Activated naive CD8-positive, alpha-beta T cell treated with anti-CD3 and anti-CD28 coated beads, Interleukin-2, amount 50 U/mL, for 24 hours (primary cell): ENCODE data around the gene ITGAX.
"Not testable (repeated sequence)": the region's sequence is repeated elsewhere in the genome, so short reads cannot be mapped to it uniquely, and the experiment has no call there.

Experiments
- ATAC-seq: fragments of 150-1000 bp; cut with Tn5 transposase; one replicate; pipeline ENCODE4 v1.10.0; 2021
- DNase-seq: peaks from one replicate; pipeline ENCODE4 v3.0.0; 2021
- H3K27ac Mint-ChIP-seq: one replicate; pipeline ENCODE4 v1.8.0; 2021; ENCODE audit warnings: mild to moderate bottlenecking, mixed read lengths
- H3K27me3 Mint-ChIP-seq: one replicate; pipeline ENCODE4 v1.8.0; 2021; ENCODE audit warnings: mixed read lengths
- H3K36me3 Mint-ChIP-seq: one replicate; pipeline ENCODE4 v1.8.0; 2021; ENCODE audit warnings: low read depth, mixed read lengths
- H3K4me1 Mint-ChIP-seq: one replicate; pipeline ENCODE4 v1.8.0; 2021; ENCODE audit warnings: mixed read lengths
- H3K4me3 Mint-ChIP-seq: one replicate; pipeline ENCODE4 v1.8.0; 2021; ENCODE audit warnings: mild to moderate bottlenecking, moderate library complexity, mixed read lengths
- H3K9me3 Mint-ChIP-seq: one replicate; pipeline ENCODE4 v1.8.0; 2021; ENCODE audit warnings: mixed read lengths

ITGAX gene

GRCh38 chr16:31333686-31334649, 21.0 kb upstream of the ITGAX start:
- H3K36me3 Mint-ChIP-seq, result peaks cover 2% of the 10 kb centered on the region

GRCh38 chr16:31334934-31335333, 20.0 kb upstream of the ITGAX start:
- Mint-ChIP-seq H3K27ac (no peak overlapping the region), H3K9me3 (peaks cover 3% of the 10 kb centered on the region), H3K4me3 (no peak overlapping the region), H3K36me3 (peaks cover 2% of the 10 kb centered on the region), H3K27me3 (peaks cover 11% of the 10 kb centered on the region), H3K4me1 (peaks cover 39% of the 10 kb centered on the region)
- no peak for DNase-seq
- ATAC-seq, result no peak

More at GRCh38 chr16:31333686-31334649, 21.0 kb upstream of the ITGAX start:
- Mint-ChIP-seq H3K27ac (no peak overlapping the region), H3K27me3 (peaks cover 11% of the 10 kb centered on the region), H3K4me1 (peaks cover 35% of the 10 kb centered on the region), H3K9me3 (peaks cover 3% of the 10 kb centered on the region), H3K4me3 (no peak overlapping the region)
- no peak for DNase-seq
- peak; percentile 70 for ATAC-seq

- Mint-ChIP-seq H3K4me1 (peaks cover 39% of the 10 kb centered on the region), H3K27ac (no peak overlapping the region)
These were observed 19.5 kb upstream of the ITGAX start for GRCh38 chr16:31335431-31335830.

GRCh38 chr16:31338166-31338685, 16.8 kb upstream of the ITGAX start:
- H3K9me3 Mint-ChIP-seq, H3K27ac Mint-ChIP-seq, H3K4me3 Mint-ChIP-seq, DNase-seq, H3K27me3 Mint-ChIP-seq, H3K36me3 Mint-ChIP-seq, ATAC-seq: not testable (repeated sequence)
- H3K4me1 Mint-ChIP-seq, result peaks cover 27% of the 10 kb centered on the region

More at GRCh38 chr16:31335431-31335830, 19.5 kb upstream of the ITGAX start:
- Mint-ChIP-seq H3K4me3 (no peak overlapping the region), H3K27me3 (peaks cover 8% of the 10 kb centered on the region), H3K36me3 (peaks cover 2% of the 10 kb centered on the region), H3K9me3 (peaks cover 3% of the 10 kb centered on the region)
- ATAC-seq (no peak), DNase-seq (no peak)

GRCh38 chr16:31344712-31345111, 10.3 kb upstream of the ITGAX start:
- peaks cover 19% of the 10 kb centered on the region for H3K4me1 Mint-ChIP-seq
- peak overlapping the region; percentile 34 for H3K27ac Mint-ChIP-seq
- peaks cover 3% of the 10 kb centered on the region for H3K27me3 Mint-ChIP-seq
- DNase-seq (no peak), ATAC-seq (peak; percentile 40)
- H3K36me3 Mint-ChIP-seq, result no peaks in the 10 kb centered on the region
- H3K4me3 Mint-ChIP-seq, result peak overlapping the region; percentile 8
- no peaks in the 10 kb centered on the region for H3K9me3 Mint-ChIP-seq

- Mint-ChIP-seq H3K27me3 (peaks cover 3% of the 10 kb centered on the region), H3K9me3 (no peaks in the 10 kb centered on the region), H3K27ac (no peak overlapping the region), H3K36me3 (no peaks in the 10 kb centered on the region), H3K4me3 (no peak overlapping the region), H3K4me1 (peaks cover 34% of the 10 kb centered on the region)
- DNase-seq, result no peak
- no peak for ATAC-seq
These were observed 7.5 kb upstream of the ITGAX start for GRCh38 chr16:31347445-31347844.

- Mint-ChIP-seq H3K4me1 (peaks cover 44% of the 10 kb centered on the region), H3K36me3 (no peaks in the 10 kb centered on the region), H3K4me3 (no peak overlapping the region), H3K27me3 (peaks cover 2% of the 10 kb centered on the region), H3K9me3 (no peaks in the 10 kb centered on the region), H3K27ac (no peak overlapping the region)
- ATAC-seq (no peak), DNase-seq (no peak)
These were observed 6.4 kb upstream of the ITGAX start for GRCh38 chr16:31348579-31348978.

GRCh38 chr16:31350275-31351005, 4.5 kb upstream of the ITGAX start:
- ATAC-seq (peak; percentile 1), DNase-seq (no peak)
- H3K4me3 Mint-ChIP-seq, result no peak overlapping the region
- H3K9me3 Mint-ChIP-seq, result no peaks in the 10 kb centered on the region
- no peak overlapping the region for H3K27ac Mint-ChIP-seq
- peaks cover 2% of the 10 kb centered on the region for H3K27me3 Mint-ChIP-seq
- no peaks in the 10 kb centered on the region for H3K36me3 Mint-ChIP-seq
- peaks cover 51% of the 10 kb centered on the region for H3K4me1 Mint-ChIP-seq

- ATAC-seq (no peak), DNase-seq (no peak)
- peaks cover 57% of the 10 kb centered on the region for H3K4me1 Mint-ChIP-seq
- H3K27me3 Mint-ChIP-seq, result peaks cover 2% of the 10 kb centered on the region
- H3K4me3 Mint-ChIP-seq, result no peak overlapping the region
- no peak overlapping the region for H3K27ac Mint-ChIP-seq
- H3K36me3 Mint-ChIP-seq, result no peaks in the 10 kb centered on the region
- no peaks in the 10 kb centered on the region for H3K9me3 Mint-ChIP-seq
These were observed 3.6 kb upstream of the ITGAX start for GRCh38 chr16:31351246-31351941.

- peak; percentile 37 for DNase-seq
- peaks cover 59% of the 10 kb centered on the region for H3K4me1 Mint-ChIP-seq
- peak; percentile 26 for ATAC-seq
These were observed 3.0 kb upstream of the ITGAX start for GRCh38 chr16:31351942-31352325.

GRCh38 chr16:31352376-31353115, 2.4 kb upstream of the ITGAX start:
- Mint-ChIP-seq H3K27me3 (peaks cover 2% of the 10 kb centered on the region), H3K4me3 (peak overlapping the region; percentile 27), H3K9me3 (no peaks in the 10 kb centered on the region), H3K4me1 (peaks cover 64% of the 10 kb centered on the region), H3K36me3 (no peaks in the 10 kb centered on the region), H3K27ac (peak overlapping the region; percentile 63)
- no peak for DNase-seq
- ATAC-seq, result no peak

More at GRCh38 chr16:31351942-31352325, 3.0 kb upstream of the ITGAX start:
- Mint-ChIP-seq H3K36me3 (no peaks in the 10 kb centered on the region), H3K9me3 (no peaks in the 10 kb centered on the region), H3K4me3 (peak overlapping the region; percentile 27), H3K27ac (peak overlapping the region; percentile 63), H3K27me3 (peaks cover 2% of the 10 kb centered on the region)

GRCh38 chr16:31355431-31356100, 590 bp downstream of the ITGAX start:
- peak overlapping the region; percentile 60 for H3K4me3 Mint-ChIP-seq
- no peaks in the 10 kb centered on the region for H3K27me3 Mint-ChIP-seq
- ATAC-seq (no peak), DNase-seq (no peak)
- no peaks in the 10 kb centered on the region for H3K36me3 Mint-ChIP-seq
- H3K27ac Mint-ChIP-seq, result peak overlapping the region; percentile 92
- peaks cover 57% of the 10 kb centered on the region for H3K4me1 Mint-ChIP-seq
- no peaks in the 10 kb centered on the region for H3K9me3 Mint-ChIP-seq

- Mint-ChIP-seq H3K9me3 (no peaks in the 10 kb centered on the region), H3K4me3 (peak overlapping the region; percentile 26), H3K27me3 (no peaks in the 10 kb centered on the region), H3K4me1 (peaks cover 53% of the 10 kb centered on the region), H3K27ac (no peak overlapping the region), H3K36me3 (no peaks in the 10 kb centered on the region)
- ATAC-seq, result no peak
- no peak for DNase-seq
These were observed 1.8 kb downstream of the ITGAX start for GRCh38 chr16:31356566-31357323.
